HepG2 (cell line): Measurements from ENCODE around the gene LDHAL6B.

ENCODE experiments used
- HMG20A ChIP-seq: IDR thresholded peaks from 2 replicates; pipeline ENCODE4 v1.6.1; 2016; ENCODE audit warnings: borderline replicate concordance
- JUND ChIP-seq: sonication (generic); formaldehyde crosslinking; IDR thresholded peaks from 2 replicates; pipeline ENCODE4 v1.8.0; 2022; ENCODE audit warnings: mild to moderate bottlenecking, missing genetic modification reagents
- NR3C1 ChIP-seq: sonication (generic); formaldehyde crosslinking; IDR thresholded peaks from 2 replicates; pipeline ENCODE4 v1.4.0; 2020; ENCODE audit warnings: missing genetic modification reagents
- TF ChIP-seq, protein P1 (sequence below): sonication (generic); formaldehyde crosslinking; IDR thresholded peaks from 2 replicates; pipeline ENCODE4 v1.5.0; 2020; ENCODE audit warnings: mild to moderate bottlenecking, missing genetic modification reagents, moderate library complexity
- TF ChIP-seq, protein P2 (sequence below): sonication (generic); formaldehyde crosslinking; IDR thresholded peaks from 2 replicates; pipeline ENCODE4 v1.4.0; 2020; ENCODE audit warnings: missing genetic modification reagents

DNA sequence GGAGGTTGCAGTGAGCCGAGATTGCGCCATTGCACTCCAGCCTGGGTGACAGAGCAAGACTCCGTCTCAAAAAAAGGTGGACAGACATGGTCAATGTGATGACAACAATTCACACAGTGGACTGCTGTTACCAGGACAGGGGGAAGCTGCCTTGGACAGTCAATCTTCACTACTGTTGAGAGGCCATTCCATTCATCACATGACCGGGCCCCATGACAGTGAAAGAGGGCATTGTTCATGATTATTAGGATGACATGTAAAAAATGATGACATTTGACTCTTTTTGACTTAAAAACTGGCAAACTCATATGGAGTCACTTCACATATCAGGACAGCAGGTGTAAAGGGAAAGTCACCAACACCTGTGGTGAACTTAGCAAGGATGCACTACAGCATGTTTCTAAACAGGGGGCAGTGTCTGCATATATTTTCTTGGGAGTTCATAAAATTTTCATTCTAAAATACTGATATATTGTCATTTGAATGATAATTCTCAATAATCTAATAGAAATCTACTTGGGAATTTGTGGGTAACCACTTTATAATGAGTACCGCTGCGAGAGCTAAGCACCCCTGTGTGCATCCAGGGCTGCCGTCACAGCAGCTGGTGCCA, 34.2 kb upstream of the LDHAL6B start:
- TF ChIP-seq NR3C1 (CRISPR knock-in tag) (no peak), HMG20A (CRISPR knock-in tag) (no peak), JUND (CRISPR knock-in tag) (no peak)
- TF ChIP-seq, protein P1, sequence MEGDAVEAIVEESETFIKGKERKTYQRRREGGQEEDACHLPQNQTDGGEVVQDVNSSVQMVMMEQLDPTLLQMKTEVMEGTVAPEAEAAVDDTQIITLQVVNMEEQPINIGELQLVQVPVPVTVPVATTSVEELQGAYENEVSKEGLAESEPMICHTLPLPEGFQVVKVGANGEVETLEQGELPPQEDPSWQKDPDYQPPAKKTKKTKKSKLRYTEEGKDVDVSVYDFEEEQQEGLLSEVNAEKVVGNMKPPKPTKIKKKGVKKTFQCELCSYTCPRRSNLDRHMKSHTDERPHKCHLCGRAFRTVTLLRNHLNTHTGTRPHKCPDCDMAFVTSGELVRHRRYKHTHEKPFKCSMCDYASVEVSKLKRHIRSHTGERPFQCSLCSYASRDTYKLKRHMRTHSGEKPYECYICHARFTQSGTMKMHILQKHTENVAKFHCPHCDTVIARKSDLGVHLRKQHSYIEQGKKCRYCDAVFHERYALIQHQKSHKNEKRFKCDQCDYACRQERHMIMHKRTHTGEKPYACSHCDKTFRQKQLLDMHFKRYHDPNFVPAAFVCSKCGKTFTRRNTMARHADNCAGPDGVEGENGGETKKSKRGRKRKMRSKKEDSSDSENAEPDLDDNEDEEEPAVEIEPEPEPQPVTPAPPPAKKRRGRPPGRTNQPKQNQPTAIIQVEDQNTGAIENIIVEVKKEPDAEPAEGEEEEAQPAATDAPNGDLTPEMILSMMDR (CRISPR knock-in tag) = no peak
- TF ChIP-seq, protein P2, sequence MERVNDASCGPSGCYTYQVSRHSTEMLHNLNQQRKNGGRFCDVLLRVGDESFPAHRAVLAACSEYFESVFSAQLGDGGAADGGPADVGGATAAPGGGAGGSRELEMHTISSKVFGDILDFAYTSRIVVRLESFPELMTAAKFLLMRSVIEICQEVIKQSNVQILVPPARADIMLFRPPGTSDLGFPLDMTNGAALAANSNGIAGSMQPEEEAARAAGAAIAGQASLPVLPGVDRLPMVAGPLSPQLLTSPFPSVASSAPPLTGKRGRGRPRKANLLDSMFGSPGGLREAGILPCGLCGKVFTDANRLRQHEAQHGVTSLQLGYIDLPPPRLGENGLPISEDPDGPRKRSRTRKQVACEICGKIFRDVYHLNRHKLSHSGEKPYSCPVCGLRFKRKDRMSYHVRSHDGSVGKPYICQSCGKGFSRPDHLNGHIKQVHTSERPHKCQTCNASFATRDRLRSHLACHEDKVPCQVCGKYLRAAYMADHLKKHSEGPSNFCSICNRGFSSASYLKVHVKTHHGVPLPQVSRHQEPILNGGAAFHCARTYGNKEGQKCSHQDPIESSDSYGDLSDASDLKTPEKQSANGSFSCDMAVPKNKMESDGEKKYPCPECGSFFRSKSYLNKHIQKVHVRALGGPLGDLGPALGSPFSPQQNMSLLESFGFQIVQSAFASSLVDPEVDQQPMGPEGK (CRISPR knock-in tag) = no peak
